Esophagus squamous epithelium (tissue), 4 donors: ENCODE measurements around the gene RPTOR.

Experiments
- CTCF ChIP-seq, 6 experiments: fragments of 450-650 bp in 4 of 6; fragments of 200-600 bp in 2 of 6; sonication (generic) in 2 of 6; IDR thresholded peaks; one replicate each; pipeline ENCODE4 v1.5.1; 2016 to 2019; ENCODE audit warnings: antibody characterized with exemption in 6 of 6, mild to moderate bottlenecking in 4 of 6, moderate library complexity in 4 of 6
- POLR2A ChIP-seq, 4 donors: fragments of 450-650 bp; IDR thresholded peaks; one replicate each; pipeline ENCODE4 v1.6.1; 2017; ENCODE audit warnings: antibody characterized with exemption in 4 of 4, mild to moderate bottlenecking in 4 of 4, moderate library complexity in 3 of 4

- TF ChIP-seq CTCF (IDR thresholded peaks at IDR 0.05) (no peak), POLR2A (IDR thresholded peaks at IDR 0.05) (no peak)
Observed at GRCh38 chr17:80965606-80966005, 421.0 kb downstream of the RPTOR start.
